Dedifferentiated amniotic fluid mesenchymal stem cell (primary cell): ENCODE measurements around the gene TBC1D22A.
A peak's percentile ranks its signal among the peaks of the same experiment; 100 is the strongest.

Experiments
- DNase-seq: peaks from one replicate; pipeline ENCODE4 v3.0.0-alpha.2; 2016; ENCODE audit errors: extremely low spot score

The TBC1D22A gene

DNA sequence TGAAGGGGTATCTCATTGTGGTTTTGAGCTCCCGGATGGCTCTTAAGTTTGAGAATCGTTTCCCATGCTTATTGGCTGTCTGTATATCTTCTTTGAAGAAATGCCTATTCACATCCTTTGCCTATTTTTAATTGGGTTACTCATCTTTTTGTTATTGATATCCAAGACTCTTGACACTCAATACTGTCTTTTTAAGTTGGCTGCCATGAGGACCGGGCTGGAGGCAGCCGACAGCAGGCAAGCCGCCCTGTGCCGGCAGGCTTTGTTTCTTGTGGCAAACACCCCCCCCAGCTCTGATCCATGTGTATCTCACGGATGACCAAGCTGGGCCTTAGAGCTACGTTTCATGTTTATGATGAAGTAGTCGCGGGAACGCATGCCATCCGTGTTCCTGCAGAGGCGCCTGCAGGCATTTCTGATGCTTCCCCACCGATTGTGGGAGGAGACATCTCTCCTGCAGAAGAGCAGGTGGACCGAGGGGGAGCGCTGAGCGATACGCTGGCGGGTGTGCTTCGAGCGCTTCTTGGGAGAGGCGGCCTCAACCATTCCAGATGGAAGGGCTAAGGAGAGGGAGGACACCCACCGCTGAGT is 95.8 kb downstream of the TBC1D22A start:
- DNase-seq: no peak

DNA sequence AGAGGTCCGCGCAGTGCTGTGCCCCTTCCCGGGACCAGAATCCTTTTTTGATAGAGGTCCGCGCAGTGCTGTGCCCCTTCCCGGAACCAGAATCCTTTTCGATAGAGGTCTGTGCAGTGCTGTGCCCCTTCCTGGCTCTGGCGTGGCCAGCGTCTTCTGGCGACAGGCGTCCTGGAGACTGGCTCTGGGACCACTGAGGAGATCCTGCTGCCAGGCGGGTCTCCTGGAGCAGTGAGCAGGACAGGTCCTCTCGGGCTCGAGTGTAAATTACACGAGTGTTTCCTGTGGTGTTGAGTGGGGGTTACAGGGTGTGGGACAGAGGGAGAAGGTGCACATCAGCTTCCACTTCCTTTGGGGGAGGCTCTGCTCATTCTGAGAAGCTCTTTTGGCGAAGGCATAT is 98.1 kb downstream of the TBC1D22A start:
- no peak for DNase-seq

DNA sequence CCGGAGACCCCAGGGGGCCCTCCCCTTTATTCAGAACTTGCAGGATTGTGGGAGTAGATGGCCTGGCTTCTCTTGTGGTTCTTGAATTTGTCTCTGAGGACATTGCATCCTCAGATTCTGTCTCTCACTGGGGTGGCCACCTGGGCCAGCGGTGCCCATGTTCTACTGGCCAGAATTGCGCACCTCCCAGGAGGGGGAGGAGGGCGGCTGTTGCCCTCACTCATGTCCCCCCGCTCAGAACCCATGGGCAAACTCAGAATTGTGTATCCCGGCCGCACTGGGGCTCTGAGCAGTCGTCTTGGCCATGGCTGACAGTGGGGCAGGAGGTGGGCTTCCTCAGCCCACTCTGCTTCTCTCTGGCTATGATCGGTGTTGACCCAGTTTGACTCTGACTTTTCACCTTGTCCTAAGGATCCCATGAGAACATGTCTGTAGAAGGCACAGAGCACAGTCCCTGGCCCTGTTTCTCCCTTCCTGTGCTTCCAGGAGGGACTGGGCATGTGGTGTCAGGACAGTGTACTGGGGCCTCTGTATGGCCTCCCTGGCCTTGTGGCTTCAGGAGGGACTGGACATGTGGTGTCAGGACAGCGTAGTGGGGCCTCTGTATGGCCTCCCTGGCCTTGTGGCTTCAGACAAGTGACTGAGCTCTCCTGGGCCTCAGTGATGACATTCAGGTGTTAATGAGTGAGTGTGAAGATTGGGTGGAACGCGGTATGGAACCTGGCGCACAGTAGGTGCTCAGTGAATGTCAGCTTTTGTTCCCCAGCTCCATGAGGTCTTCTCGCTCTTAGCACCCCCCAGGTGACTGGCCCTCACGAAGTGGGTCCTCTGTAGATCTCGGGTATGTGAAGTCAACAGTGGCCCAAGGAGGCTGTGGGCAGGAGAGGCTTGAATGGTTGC is 99.3 kb downstream of the TBC1D22A start:
- no peak for DNase-seq

DNA sequence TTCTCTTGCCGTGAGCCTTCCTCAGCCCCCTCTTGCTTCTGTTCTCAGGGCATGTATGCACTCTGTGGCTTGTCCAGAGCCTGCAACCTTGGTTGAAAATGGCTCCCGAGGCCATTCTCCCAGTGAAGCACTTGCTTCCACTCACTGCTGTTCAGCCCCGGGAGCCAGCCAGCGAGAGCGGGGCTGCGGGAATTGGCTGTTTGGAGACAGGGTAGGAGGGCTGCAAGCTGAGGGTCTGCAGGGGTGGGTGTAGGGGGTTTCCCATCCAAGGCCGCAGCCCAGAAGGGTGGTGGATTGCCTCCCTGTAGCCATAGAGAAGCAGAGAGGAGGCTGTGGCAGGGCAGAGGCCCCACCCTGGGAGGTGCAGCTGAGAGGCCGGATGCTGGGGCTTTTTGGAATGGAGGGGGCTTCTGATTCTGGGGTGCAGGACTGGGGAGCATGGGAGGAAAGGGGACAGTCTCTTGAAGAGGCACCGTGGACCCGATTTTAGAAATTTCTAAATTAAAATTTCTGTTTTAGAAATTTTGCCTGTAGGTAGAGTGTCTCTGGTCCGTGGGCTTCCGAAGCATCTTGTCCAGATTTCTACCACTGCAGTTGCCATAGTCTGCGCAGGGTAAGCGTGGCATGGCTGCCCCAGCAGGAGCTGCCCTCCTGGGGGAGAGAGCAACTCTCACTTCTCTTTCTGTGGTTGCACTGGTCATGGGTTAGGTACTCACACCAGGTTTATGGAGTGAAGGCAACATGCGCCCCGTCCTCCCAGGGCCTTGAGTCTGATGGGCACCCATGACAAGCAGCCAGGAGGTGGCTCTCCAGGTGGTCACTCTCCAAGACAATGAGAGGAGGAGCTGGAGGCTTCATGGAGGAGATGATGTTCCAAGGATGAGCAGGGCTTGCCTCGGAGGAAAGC is 100.2 kb downstream of the TBC1D22A start:
- no peak for DNase-seq

DNA sequence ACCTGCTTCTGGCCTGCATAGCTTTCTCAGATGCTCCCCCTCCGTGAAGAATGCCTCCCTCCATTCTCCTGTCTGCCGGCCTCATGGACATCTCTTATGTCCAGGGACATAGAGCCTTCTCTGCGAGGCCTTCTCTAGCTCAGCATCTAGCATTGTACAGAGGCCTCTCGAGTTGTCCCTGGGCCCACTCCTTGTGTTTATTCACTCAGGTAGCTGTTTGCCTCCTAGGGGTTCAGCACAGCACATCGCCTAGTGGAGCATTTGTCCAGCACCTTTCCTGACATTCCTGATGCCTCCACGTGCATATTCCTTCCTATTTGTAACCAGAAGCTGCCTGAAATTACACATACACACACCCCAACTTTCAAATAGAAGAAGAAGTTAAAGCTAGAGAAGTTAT is 101.3 kb downstream of the TBC1D22A start:
- DNase-seq: no peak

DNA sequence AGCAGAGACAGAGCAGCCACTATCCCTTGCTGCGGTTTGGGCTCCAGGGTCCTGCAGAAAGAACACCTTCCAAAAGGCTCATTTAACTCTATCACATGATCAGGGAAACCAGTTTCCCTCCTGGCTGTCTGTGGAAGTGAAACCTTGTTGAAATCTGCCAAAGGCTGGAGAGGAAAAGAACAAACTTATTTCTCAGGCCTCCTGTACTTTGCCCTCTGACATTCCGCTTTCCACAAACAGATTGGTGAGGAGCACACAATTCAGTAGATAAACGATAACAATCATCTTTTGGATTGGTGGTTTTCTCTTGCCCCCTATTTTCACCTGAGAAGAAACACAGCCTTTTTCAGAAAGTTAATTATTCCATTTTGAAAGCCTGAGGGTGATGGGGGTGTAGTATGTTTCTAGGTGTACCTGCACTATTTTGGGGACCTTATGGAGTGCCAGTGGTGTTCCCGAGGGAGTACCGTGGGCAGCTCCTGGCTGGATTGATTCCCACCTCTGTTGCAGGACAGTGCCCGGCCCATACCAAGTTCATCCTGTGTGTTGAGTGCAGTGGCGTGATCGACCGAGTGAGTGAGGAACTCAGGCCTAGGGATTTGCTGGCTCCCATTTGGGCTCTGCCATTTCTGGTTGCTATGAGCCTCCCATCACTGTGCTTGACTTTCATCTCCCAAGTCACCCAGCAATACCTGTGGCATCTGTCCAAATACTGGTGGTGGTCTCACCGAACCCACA is 102.0 kb downstream of the TBC1D22A start:
- no peak for DNase-seq

DNA sequence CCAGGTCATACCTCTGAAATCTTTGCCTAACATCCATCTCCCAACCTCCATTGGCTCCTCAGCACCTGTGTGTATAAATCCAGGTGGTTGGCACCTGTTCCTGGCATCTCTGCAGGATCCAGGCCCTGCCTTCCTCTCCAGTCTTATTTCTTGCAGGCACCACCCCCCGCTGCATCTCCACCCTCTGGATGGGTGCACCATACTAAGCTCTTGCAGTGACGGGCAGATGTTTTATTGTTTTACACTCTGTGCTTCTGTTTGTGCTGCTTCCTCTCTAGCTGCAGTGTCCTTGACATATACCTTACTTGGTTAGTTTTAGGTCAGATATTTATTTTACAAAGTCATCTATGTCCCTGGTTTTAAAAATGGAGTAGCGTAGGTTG is 102.6 kb downstream of the TBC1D22A start:
- no peak for DNase-seq

DNA sequence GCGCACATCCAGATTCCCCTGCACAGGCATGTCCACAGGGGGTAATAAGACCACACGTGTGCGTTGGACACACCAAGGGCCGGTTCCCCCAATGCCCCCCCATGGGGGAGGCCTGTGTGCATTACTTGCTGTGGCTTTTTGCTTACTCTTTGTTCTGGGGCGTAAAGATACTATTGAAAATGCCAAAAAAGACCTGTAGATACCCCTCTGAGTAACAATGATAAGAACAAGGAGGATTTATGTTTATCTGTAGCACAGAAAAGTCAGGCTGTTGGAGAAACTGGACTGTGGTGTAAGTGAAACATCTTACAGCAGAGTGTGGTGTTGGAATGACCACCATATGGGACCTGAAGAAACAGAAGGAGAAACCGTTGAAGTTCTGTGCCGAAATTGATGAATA is 103.2 kb downstream of the TBC1D22A start:
- DNase-seq: no peak

DNA sequence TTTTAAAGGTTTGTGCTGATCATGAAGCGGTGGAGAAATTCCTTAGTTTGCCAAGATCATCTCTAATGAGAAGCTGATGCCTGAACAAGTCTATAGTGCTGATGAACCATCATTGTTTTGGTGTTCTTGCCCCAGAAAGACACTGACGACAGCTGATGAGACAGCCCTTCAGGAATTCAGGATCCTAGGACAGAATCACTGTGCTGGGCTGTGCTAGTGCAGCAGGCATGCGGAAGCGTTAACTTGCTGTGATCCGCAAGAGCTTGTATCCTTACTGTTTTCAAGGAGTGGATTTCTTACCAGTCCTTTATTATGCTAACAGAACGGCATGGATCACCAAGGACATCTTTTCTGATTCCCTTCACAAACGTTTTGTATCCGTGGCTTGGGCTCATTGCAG is 104.1 kb downstream of the TBC1D22A start:
- peak; percentile 83 for DNase-seq

DNA sequence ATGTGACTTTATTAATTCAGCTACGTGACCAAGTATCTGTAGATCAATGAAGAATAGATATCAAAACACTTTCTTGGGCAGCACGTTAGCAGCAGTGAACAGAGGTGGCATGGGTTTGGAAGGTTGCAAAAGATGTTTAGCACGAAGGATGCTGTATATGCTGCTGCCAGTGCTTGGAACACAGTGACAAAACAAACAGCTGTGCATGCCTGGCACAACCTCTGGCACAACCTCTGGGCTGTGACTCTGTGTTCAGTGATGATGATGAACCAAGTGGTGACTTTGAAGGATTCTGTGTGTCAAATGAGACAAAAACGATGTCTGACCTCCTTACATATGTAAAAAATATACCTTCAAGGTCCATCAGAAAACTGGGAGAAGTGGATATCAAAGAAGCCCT is 104.7 kb downstream of the TBC1D22A start:
- DNase-seq: no peak

DNA sequence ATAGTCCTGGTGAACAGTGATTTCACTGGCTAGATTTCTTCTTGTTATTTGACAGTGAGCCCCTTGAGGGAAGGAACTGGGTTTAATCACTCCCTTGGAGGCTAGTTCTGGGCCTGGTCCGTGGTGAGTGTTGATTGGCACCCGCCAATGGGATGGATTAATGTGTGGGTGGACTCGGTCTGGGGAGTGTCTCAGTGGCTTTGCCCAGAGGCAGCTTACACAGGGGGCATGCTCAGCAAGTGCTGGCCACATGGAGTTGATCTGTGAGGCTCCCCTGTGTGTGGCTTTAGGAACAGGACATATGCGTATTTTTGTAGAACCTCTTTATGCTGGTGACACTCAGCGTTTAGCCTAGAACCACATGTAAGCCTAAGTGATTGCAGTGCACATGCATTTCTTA is 106.9 kb downstream of the TBC1D22A start:
- DNase-seq: no peak

DNA sequence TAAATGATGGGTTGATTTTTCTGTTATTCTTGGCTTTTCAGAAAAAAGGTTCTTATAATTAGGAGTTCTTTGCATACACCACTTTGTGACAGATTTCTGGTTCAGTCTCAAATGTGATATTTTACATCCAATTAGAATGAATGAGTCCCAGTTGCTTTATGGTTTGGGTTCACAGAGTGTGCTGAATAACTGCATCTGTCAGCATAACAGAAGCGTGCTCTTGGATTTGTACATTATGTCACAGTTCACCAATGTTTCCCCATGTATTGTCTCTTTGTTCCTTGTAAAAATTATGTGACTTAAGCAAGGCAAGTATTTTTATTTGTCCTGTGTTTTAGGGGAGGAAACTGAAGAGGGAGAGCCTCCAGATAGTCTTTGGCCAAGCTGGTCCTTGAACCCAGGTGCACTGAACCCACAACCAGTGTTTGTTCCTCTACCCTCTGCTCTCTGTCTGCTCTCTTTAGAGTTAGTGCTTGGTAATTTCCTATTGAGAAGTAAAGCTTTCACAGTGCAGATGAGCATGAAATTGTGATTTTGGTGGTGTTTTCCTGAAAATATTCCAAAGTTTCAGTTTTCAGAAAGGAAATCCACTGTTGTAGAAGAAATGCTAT is 107.5 kb downstream of the TBC1D22A start:
- no peak for DNase-seq

DNA sequence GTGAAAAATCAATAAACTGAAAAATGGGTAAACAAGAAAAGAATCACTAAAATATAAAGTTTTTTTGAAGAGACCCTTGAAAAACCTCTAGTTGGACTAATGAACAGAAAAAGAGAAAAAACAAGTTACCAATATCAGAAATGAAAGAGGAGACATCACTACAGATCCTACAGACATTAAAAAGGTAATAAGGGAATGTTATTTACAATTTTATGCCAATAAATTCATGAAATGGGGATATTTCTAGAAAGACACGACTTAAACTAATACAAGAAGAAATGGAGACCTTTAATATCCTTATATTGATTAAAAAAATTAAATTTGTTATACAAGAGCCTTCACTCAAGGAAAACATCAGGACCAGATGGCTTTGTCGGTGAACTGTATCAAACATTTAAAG is 109.4 kb downstream of the TBC1D22A start:
- no peak for DNase-seq

DNA sequence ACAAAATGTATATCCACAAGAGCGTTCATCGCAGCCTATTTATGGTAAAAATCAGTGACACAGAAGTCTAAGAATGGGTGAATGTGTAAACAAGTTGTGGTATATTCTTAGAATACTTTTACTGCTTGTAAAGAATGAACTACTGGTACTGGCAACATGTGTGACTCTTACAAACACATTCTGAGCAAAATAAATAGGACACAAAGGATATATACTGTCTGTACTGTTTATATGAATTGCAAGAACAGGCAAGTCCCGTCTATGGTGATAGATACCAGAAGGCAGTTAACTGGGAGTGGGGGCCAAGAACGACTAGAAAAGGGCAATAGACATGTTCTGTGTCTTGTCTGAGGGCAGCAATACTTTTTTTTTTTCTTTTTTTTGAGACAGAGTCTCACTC is 112.6 kb downstream of the TBC1D22A start:
- no peak for DNase-seq

DNA sequence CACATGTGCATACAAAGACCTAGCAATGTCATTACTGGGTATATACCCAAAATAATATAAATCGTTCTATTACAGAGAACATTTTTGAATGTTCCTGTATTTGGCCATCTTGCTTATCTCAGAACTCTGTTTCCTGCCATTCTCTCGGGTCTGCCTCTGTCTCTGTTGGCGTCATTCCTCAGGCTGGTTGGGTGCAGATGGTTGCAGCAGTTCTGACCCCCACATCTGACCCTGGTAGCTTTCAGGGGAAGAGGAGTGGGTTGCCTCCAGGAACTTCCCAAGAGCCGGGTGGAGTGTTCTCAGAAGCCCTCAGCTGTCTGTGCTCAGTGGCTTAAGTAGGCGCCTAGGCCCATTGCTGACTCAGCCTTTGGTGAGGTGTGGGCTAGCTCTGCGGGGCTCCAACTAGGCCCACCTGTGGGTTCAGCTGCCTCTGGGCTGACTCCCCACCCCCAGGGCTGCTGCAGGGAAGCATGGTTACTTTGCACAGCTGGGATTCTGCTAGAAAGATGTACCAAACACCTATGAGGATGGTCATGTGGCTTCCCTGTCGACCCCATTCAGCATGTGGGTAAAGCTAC is 114.0 kb downstream of the TBC1D22A start:
- DNase-seq: no peak

DNA sequence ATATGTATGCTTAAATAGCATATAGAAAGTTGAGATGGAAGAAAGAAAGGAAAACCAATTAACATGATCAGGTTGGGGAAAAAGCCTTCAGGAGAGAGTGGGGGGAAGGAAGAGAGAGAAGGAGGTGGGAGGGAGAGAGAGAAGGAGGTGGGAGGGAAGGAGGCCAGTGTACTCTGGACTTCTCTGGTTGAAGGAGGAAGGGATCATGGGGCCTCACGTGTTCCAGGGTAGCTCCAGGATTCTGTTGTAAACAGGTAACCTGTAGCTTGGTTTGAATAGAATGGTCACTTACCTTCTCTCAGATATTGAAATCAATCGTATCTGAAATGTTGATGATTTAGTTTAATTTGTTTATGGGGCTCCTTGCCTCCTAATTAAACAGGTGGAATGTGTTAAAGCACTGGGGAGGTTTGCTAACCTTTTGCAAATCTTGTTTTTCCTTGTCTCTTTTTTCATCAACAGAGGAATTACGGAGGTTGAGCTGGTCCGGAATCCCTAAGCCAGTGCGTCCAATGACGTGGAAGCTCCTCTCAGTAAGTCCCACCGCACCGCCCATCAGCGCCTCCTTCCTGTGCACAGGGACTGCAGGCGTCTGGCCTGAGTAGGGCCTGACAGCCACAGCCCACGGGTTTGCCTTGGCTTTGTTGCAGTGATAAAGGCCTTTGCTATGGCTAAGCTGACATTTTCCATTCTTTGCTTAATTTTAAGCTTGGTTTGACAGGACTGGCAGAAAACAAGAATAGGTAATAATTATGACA is 115.9 kb downstream of the TBC1D22A start:
- DNase-seq: no peak

DNA sequence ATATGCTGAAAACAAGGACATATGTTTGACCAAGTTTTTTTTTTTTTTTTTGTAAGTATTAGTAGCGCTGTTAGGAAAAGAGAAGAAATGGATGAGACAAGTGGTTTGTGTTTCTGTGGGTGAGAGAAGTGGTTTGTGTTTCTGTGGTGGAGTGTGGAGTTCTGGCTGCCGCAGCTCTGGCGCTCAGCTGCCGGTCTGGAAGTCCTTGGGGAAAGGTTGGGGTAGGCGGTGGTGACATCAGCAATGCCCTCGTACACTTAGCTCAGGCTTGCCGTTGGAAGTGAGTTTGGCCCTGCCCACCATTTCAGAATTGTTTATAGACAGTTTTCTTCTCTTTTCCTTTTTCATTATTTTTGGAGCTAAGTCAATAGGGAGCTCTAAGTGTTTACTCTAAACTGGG is 116.6 kb downstream of the TBC1D22A start:
- DNase-seq: no peak

DNA sequence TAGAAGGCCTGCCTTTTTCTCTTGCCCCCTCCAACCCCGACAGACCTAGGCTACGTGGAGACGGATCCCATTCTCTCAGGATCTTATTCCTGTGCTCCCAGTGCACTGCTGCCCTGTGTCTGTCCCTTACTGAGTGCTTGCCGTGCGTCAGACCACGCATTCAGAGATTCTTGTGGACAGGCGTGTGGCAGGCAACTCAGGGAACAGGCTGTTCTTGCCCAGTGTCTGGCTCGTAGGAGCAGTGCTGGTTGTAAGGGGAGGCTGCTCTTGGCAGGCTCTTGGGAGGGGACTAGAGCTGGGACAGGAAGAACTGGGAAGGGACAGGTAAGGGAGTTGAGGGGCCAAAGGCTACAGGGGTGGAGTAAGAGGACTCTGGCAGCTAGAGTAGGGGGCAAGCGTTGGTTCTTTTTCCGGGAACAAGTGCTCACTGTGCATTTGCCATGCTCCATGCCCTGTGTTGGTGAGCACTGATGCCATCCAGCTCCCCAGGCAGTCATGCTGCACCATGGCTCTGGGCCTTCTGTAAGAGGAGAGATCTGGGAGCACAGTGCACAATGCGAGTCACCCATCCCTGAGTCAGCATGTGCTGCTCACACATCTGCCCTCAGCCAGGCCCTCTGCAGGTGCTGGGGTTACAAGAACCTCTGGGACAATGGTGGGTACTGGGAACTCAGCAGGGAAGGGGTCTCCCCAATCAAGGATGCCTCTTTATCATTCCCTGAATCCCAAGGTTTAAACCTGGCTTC is 119.1 kb downstream of the TBC1D22A start:
- no peak for DNase-seq

DNA sequence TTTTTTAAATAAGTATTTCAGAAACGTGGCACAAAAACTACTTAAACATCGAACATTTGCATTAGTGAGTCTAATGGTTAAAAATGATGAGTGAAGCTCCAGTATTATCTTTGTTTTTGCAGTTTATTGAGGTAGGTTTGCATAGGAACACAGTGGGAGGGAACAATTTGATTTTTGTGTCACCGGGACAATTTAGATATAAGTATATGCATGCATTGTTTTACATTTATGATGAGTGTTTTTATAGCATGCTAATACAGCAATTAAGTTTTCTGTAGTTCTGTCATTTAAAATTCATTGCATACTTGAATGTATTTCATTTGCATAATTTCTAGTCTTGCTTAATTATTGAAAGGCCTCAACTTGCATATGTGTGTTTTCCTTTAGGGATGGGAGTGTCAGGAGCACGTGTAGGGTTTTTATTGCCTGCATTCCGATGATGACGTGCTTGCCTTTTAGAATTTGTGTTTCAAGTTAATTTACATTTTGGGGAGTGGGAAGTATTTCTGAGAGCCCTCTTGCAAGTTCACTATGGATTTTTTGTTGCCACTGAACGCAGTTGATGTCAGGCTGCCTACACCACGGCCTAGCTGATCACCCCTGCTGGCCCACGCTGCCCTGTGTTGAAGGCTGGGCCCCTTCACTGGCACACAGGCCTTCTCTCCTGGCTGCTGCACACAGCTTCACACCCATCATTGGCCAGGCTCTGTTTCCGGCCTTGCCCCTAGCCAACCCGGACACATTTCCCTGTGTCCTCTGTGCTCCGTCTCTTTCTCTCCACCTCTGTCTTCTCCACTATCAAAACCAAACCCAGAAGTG is 120.9 kb downstream of the TBC1D22A start:
- no peak for DNase-seq
